ENCODE results near the gene PLXNB3.

GRCh38 chrX:153734871-153735270 lies 29.2 kb upstream of the PLXNB3 start:
- TF ChIP-seq CTCF (IDR thresholded peaks at IDR 0.05; ENCODE audit: low read length): no peak
- TF ChIP-seq EZH2phosphoT487 (IDR thresholded peaks at IDR 0.05; ENCODE audit: low read length): no peak
- TF ChIP-seq EZH2 (optimal IDR thresholded peaks at IDR 0.05; ENCODE audit: low read depth, low read length): no peak

Data from MM.1S (cell line).